Cardiac fibroblast (primary cell): ENCODE results near the gene RUNX2.

Experiments used
- DNase-seq, 2 donors: peaks; one replicate each; pipeline versions ENCODE4 v3.0.0 to v3.0.0-alpha.2; 2010; ENCODE audit warnings: low read depth in 2 of 2
- H3K4me3 ChIP-seq, 2 donors: replicated peaks in 1 of 2; 1 replicate in 1 of 2; 2 replicates in 1 of 2; pipeline ENCODE4 v1.5.1; 2011; ENCODE audit warnings: low read depth in 2 of 2, low read length in 2 of 2, mild to moderate bottlenecking in 2 of 2, moderate library complexity in 1 of 2
- TF ChIP-seq, protein P1 (sequence below): IDR thresholded peaks from one replicate; pipeline ENCODE4 v1.5.1; 2011; ENCODE audit warnings: low read depth, mild to moderate bottlenecking, low read length, inconsistent platforms

RUNX2 gene

DNA sequence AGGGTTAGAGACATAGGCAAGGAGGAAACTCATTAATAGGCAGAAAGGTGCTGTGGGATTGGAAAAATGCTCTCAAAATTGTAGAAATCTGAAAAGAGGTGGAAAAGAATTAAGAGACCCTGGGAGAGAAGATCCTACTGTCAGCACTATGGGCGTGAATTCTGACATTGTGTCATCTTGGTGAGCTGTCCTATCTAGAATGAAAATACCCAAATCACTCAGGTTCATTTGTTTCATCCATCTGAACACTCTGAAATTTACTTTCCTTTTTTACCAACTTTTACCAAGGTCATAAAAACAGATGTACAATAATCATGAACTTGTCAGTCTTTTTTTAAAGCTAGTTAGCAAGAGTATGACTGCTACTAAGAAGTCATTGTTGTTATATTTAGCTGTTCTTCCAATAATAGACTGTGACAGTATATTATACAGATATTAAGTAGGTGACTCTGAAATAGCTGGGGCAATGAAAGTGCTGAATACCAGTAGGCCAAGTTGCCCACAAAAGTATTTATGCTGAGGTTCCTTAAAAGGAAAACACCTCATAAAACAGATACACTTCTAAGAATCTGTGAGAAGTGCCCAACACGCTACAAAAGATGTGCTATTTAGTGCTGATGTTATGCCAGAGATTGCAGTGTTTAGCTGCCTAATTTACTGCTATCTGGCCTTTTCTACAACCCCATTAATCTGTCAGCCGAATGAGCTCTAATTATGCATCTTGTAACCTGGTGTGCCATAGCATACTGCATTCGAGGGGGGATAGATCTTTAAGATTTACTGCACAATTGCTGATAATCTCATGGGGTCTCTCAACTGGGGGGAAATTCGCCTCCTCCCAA, 267.1 kb downstream of the RUNX2 start:
- DNase-seq: no peak
- no peak overlapping the region for H3K4me3 ChIP-seq
- TF ChIP-seq, protein P1, sequence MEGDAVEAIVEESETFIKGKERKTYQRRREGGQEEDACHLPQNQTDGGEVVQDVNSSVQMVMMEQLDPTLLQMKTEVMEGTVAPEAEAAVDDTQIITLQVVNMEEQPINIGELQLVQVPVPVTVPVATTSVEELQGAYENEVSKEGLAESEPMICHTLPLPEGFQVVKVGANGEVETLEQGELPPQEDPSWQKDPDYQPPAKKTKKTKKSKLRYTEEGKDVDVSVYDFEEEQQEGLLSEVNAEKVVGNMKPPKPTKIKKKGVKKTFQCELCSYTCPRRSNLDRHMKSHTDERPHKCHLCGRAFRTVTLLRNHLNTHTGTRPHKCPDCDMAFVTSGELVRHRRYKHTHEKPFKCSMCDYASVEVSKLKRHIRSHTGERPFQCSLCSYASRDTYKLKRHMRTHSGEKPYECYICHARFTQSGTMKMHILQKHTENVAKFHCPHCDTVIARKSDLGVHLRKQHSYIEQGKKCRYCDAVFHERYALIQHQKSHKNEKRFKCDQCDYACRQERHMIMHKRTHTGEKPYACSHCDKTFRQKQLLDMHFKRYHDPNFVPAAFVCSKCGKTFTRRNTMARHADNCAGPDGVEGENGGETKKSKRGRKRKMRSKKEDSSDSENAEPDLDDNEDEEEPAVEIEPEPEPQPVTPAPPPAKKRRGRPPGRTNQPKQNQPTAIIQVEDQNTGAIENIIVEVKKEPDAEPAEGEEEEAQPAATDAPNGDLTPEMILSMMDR: no peak

DNA sequence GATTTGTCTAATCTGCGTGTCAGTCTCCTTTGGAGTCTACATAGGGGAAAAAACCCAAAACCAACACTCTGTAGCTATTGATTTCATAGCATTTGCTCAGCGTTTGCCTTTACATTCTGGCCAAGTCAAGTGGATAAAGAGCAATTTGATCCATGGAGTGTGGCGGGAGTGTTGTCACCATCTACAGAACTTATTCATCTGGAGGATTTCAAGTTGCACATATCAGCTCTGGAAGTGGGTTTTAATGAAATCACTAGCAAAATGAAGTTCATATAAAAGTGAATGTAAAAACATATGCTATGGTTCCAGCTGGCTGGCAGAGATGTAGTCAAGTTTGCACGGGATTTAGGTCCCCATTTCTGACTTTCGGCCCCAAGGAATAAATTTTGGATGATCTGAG, 269.3 kb downstream of the RUNX2 start:
- H3K4me3 ChIP-seq: no peak overlapping the region
- no peak for DNase-seq
- TF ChIP-seq, protein P1: no peak

DNA sequence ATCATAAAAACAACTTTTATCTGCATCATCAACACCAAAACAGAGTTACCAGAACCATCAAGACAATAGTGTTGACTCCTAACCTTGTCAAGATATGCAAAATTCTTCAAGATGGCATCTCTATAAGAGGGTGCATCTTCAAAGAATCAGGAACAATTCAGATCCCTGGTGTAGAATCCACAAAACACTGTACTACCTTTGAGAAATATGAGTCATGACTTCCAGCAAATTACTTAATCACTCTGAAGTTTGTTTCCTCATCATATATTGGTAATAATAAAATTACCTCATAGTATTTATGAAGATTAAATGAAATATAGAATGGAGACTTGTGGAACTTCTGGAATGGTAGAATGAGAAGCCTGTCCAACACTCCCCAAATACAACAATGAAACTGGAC, 270.9 kb downstream of the RUNX2 start:
- H3K4me3 ChIP-seq: no peak overlapping the region
- TF ChIP-seq, protein P1: no peak
- peak in 1 of 2 donors; percentile 53 for DNase-seq

DNA sequence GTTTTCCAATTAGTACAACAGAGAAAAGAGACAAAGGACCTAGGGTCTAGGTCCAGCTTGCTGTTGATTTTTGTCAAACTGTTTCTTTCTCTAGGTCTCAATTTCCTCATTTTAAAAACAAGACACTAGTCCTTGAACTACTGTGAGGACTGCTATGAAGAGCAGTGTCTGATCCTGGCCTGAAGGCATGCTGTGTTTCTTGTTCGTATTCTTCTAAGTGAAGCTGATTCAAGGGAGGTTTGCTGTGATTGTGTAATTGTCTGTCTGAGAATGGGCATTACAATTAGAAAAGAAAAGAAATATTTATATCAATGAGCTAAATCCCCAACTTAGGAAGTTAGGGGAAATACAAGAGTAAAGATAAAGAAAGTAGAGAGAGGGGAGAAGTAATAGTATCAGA, 277.8 kb downstream of the RUNX2 start:
- DNase-seq: no peak
- H3K4me3 ChIP-seq: no peak overlapping the region
- TF ChIP-seq, protein P1: no peak

DNA sequence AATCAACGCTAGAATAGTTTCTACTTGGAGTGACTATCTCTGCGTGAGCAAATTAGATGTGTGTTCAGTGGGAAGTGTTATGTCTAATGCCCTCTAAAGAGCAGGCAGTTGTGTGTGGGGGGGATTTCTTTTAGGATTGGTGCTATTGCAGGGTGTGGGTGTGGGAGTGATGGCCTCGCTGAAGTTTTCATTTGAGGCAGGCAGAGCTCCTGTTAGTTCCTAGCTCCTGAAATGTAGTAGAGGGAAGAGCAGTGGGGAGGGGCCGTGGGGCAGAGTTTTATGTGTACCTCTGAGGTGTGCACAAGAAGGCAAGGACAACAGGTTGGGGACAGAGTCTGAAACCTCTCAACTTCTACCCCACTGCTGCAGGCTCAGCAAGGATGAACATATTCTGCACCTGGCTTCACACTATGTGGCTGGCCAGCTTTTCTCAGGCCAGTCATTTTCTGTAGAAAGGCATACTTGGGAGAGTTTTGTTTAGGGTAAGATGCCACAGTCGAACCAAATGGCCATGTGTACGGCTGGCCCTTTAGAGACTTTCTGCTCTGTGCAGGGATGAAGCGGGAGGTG, 278.8 kb downstream of the RUNX2 start:
- no peak for DNase-seq
- TF ChIP-seq, protein P1: no peak
- H3K4me3 ChIP-seq: no peak overlapping the region

DNA sequence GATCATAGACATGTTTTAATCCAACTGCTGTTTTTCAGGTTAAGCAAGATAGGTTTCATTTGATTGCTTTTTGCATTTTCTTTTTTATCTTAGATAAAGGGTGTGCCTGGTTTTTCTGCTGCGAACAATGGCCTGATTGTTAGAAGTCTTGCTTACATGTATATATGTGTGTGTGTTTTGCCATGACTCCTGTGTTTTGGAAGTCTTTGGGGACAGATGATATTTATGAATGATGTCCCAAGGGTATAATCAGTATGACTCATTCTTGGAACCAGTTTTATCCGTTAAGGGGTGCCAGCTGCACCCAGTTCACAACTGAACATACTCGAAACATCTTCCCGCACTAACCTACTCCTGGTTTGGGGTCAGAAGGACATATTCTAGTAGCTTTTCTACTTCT, 279.7 kb downstream of the RUNX2 start:
- no peak overlapping the region for H3K4me3 ChIP-seq
- TF ChIP-seq, protein P1: no peak
- peak; percentile 61 to 84 for DNase-seq
